HEK293T (cell line): ENCODE results near the gene SRPK3.

Source experiments
- ARNT ChIP-seq: fragments of 450-650 bp; IDR thresholded peaks from 2 replicates; pipeline ENCODE4 v1.6.1; 2017; ENCODE audit warnings: mild to moderate bottlenecking
- BHLHE40 ChIP-seq: fragments of 450-650 bp; IDR thresholded peaks from 2 replicates; pipeline ENCODE4 v1.6.1; 2016; ENCODE audit warnings: mild to moderate bottlenecking, moderate library complexity, borderline replicate concordance
- CTBP1 ChIP-seq: fragments of 450-650 bp; IDR thresholded peaks from 2 replicates; pipeline ENCODE4 v1.6.1; 2016; ENCODE audit warnings: borderline replicate concordance

DNA sequence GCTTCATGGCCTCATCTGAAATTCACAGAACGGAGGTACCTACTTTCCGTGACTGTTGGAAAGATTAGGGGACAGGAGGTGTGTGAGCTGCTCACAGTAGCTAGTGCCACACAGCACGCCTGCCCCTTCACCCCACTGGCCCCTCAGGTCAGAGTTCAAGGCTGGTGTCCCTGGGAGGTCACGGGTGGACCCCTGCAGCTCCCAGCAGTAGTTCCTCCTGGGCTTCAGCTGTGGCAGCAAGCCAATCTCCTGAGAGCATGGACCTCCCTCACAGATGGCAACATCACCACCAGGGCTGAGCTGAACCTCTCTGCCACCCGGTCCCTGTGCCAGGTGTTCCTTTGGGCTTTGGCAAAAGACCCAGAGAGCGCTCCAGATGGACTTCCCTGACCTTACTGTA, 11.5 kb downstream of the SRPK3 start:
- TF ChIP-seq BHLHE40 (no peak), ARNT (no peak), CTBP1 (no peak)
